Hepatocyte (in vitro differentiated cells): Measurements from ENCODE around the gene CLEC16A. TPM values are rescaled to one million over a fixed set of nuclear protein-coding genes. Genes with fewer than 3 reads are reported as not detected.

Source experiments
- DNase-seq: peaks from one replicate; pipeline ENCODE4 v3.0.0-alpha.2; 2016; ENCODE audit warnings: low spot score
- H2AFZ ChIP-seq: fragments of 200-600 bp; sonication (generic); 2 replicates; pipeline ENCODE4 v1.6.0; 2016; ENCODE audit warnings: antibody characterized with exemption, mild to moderate bottlenecking
- H3K27ac ChIP-seq: fragments of 200-600 bp; sonication (generic); 2 replicates; pipeline ENCODE4 v1.5.1; 2016; ENCODE audit warnings: mild to moderate bottlenecking
- H3K27me3 ChIP-seq: fragments of 200-600 bp; sonication (generic); 2 replicates; pipeline ENCODE4 v1.6.1; 2016
- H3K36me3 ChIP-seq: fragments of 200-600 bp; sonication (generic); replicated peaks from 2 replicates; pipeline ENCODE4 v1.5.1; 2016; ENCODE audit warnings: low read depth; ENCODE audit not compliant: insufficient read depth
- H3K4me1 ChIP-seq: fragments of 200-600 bp; sonication (generic); 2 replicates; pipeline ENCODE4 v1.5.1; 2016; ENCODE audit warnings: mild to moderate bottlenecking, moderate library complexity; ENCODE audit not compliant: insufficient read depth
- H3K4me2 ChIP-seq: fragments of 200-600 bp; sonication (generic); 2 replicates; pipeline ENCODE4 v1.6.0; 2016
- H3K4me3 ChIP-seq: fragments of 200-600 bp; sonication (generic); 2 replicates; pipeline ENCODE4 v1.5.1; 2016; ENCODE audit warnings: mild to moderate bottlenecking
- H3K79me2 ChIP-seq: fragments of 200-600 bp; sonication (generic); 2 replicates; pipeline ENCODE4 v1.6.0; 2017; ENCODE audit warnings: mild to moderate bottlenecking
- H3K9me2 ChIP-seq: fragments of 200-600 bp; sonication (generic); replicated peaks from 2 replicates; pipeline ENCODE4 v1.6.0; 2017; ENCODE audit warnings: mild to moderate bottlenecking; ENCODE audit not compliant: insufficient read depth
- H3K9me3 ChIP-seq: fragments of 200-600 bp; sonication (generic); 2 replicates; pipeline ENCODE4 v1.5.1; 2016; ENCODE audit warnings: low read depth, mild to moderate bottlenecking
- H4K20me1 ChIP-seq: fragments of 200-600 bp; sonication (generic); 2 replicates; pipeline ENCODE4 v1.6.0; 2016; ENCODE audit warnings: mild to moderate bottlenecking; ENCODE audit not compliant: insufficient read depth, poor library complexity, severe bottlenecking
- EZH2 ChIP-seq: fragments of 200-600 bp; sonication (generic); IDR thresholded peaks from 2 replicates; pipeline ENCODE4 v1.6.1; 2016; ENCODE audit warnings: antibody characterized with exemption, mild to moderate bottlenecking, borderline replicate concordance
- EZH2phosphoT487 ChIP-seq: fragments of 200-600 bp; sonication (generic); IDR thresholded peaks from one replicate; pipeline ENCODE4 v1.6.1; 2018; ENCODE audit warnings: antibody characterized with exemption, mild to moderate bottlenecking, low read depth, moderate library complexity; ENCODE audit not compliant: unreplicated experiment, severe bottlenecking
- WGBS: methylation state at CpG from one replicate; pipeline ENCODE4 v1.1.6; 2016; ENCODE audit warnings: low lambda C conversion rate; ENCODE audit errors: missing lambda C conversion rate; 5-methylcytosine and 5-hydroxymethylcytosine counted together
- polyA plus RNA-seq: library from polyadenylated mRNA; unstranded; fragments of >200 nt; fragmentation: Nextera tagmentation; extraction: Ambion mirVana; gene quantifications from 2 replicates; pipeline ENCODE4 v1.2.1, GENCODE V29; 2016
- total RNA-seq: library from RNA; depleted of rRNA; stranded (reverse); fragments of >200 nt; gene quantifications from 2 replicates; pipeline ENCODE4 v1.2.3, GENCODE V29; 2014
- TF ChIP-seq, protein P1 (sequence below): fragments of 200-600 bp; sonication (generic); IDR thresholded peaks from 2 replicates; pipeline ENCODE4 v1.5.1; 2016; ENCODE audit warnings: antibody characterized with exemption, mild to moderate bottlenecking; ENCODE audit not compliant: poor library complexity

The CLEC16A gene
- total and polyA plus RNA-seq, 2 experiments from 2014 or later: 22.3 to 22.6 TPM

DNA sequence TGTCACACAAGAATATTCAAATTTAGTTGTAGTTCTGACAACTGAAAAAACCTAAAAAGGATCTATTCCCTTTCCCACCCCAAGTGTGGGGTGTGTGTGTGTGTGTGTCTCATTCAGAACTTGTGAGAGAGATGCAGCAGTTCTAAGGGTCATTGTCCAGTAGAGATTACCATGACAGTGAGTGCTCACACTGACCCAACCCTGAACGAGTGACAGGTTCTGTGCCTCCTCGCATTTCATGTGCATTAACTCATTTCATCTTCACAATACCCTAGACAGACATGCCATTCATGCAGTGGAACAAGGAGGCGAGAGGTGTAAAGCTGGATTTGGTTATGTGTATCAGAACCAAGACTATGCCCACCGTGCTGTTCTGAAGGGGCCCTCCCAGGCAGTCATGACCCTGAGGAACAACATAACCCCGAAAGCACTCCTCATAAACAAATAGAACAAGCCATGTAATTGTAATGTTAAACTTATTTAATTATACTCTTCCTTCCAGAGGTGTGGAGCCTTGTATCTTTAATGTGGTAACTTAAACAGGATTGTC, 102.1 kb downstream of the CLEC16A start:
- no peaks in the 10 kb centered on the region for H3K9me3 ChIP-seq
- WGBS: 53% methylated on average over 5 of the region's 5 CpGs
- no peaks in the 10 kb centered on the region for H3K36me3 ChIP-seq
- H3K27ac ChIP-seq: peak overlapping the region; percentile 84
- no peaks in the 10 kb centered on the region for H3K9me2 ChIP-seq
- peak overlapping the region; percentile 30 for H3K4me2 ChIP-seq
- no peaks in the 10 kb centered on the region for H3K27me3 ChIP-seq
- H2AFZ ChIP-seq: no peak overlapping the region
- H4K20me1 ChIP-seq: no peaks in the 10 kb centered on the region
- DNase-seq: no peak
- no peak overlapping the region for H3K4me3 ChIP-seq
- H3K4me1 ChIP-seq: peaks cover 33% of the 10 kb centered on the region
- TF ChIP-seq EZH2phosphoT487: no peak
- TF ChIP-seq, protein P1, sequence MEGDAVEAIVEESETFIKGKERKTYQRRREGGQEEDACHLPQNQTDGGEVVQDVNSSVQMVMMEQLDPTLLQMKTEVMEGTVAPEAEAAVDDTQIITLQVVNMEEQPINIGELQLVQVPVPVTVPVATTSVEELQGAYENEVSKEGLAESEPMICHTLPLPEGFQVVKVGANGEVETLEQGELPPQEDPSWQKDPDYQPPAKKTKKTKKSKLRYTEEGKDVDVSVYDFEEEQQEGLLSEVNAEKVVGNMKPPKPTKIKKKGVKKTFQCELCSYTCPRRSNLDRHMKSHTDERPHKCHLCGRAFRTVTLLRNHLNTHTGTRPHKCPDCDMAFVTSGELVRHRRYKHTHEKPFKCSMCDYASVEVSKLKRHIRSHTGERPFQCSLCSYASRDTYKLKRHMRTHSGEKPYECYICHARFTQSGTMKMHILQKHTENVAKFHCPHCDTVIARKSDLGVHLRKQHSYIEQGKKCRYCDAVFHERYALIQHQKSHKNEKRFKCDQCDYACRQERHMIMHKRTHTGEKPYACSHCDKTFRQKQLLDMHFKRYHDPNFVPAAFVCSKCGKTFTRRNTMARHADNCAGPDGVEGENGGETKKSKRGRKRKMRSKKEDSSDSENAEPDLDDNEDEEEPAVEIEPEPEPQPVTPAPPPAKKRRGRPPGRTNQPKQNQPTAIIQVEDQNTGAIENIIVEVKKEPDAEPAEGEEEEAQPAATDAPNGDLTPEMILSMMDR: no peak
- no peak for TF ChIP-seq EZH2
- no peaks in the 10 kb centered on the region for H3K79me2 ChIP-seq

- WGBS: 56% methylated on average over 4 of the region's 4 CpGs
- TF ChIP-seq EZH2: no peak
- TF ChIP-seq, protein P1: no peak
- TF ChIP-seq EZH2phosphoT487: no peak
- no peaks in the 10 kb centered on the region for H3K79me2 ChIP-seq
- H3K9me2 ChIP-seq: no peaks in the 10 kb centered on the region
- no peak overlapping the region for H2AFZ ChIP-seq
- H3K4me2 ChIP-seq: peak overlapping the region; percentile 30
- peaks cover 33% of the 10 kb centered on the region for H3K4me1 ChIP-seq
- no peaks in the 10 kb centered on the region for H4K20me1 ChIP-seq
- H3K27ac ChIP-seq: peak overlapping the region; percentile 84
- no peaks in the 10 kb centered on the region for H3K9me3 ChIP-seq
- peak; percentile 31 for DNase-seq
- no peaks in the 10 kb centered on the region for H3K27me3 ChIP-seq
- no peak overlapping the region for H3K4me3 ChIP-seq
- H3K36me3 ChIP-seq: no peaks in the 10 kb centered on the region
Observed at GRCh38 chr16:11047057-11047456, 102.7 kb downstream of the CLEC16A start.

DNA sequence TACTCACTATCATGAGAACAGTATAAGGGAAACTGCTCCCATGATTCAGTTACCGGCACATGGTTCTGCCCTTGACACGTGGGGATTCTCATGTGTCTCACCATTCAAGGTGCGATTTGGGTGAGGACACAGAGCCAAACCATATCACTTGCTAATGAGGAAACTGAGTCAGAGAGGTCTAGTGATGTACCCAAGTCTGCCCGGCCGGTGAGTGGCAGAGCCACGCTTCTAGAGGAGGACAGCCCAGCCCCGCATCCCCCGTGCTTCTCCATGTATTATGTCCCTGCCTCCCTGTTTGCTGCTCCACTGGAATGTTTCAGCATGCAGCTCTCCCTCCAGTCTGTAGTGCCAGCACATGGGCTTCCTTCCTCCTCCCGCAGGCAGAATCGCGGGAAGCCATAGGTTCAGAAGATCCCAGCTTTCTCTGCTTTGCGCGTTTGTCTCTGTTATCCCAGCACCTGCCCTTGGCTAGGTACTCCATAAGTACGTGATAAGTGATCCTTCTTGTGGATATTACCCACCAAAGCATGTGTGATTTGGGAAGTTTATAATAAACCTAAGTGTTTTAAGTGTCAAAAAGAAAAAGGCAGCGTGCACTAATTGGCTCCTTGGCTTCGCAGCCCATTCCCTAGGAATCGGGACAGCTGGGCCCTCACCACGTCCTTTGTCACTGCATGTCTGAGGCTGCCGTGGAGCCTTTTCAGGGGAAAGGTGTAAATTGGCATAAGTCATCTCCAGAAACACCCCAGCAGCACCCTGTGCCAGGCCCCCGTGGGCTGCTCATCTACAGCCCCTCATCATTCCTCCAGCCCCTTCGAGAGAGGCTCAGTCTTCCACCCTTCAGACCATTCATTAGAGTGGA, 103.8 kb downstream of the CLEC16A start:
- H3K4me1 ChIP-seq: peaks cover 33% of the 10 kb centered on the region
- no peaks in the 10 kb centered on the region for H3K79me2 ChIP-seq
- H3K9me2 ChIP-seq: no peaks in the 10 kb centered on the region
- no peak overlapping the region for H2AFZ ChIP-seq
- peak overlapping the region; percentile 5 for H3K4me2 ChIP-seq
- DNase-seq: no peak
- 82% methylated on average over 21 of the region's 21 CpGs for WGBS
- TF ChIP-seq, protein P1: no peak
- TF ChIP-seq EZH2phosphoT487 (no peak), EZH2 (no peak)
- no peaks in the 10 kb centered on the region for H3K27me3 ChIP-seq
- H3K9me3 ChIP-seq: no peaks in the 10 kb centered on the region
- H4K20me1 ChIP-seq: no peaks in the 10 kb centered on the region
- H3K27ac ChIP-seq: peak overlapping the region; percentile 84
- no peak overlapping the region for H3K4me3 ChIP-seq
- H3K36me3 ChIP-seq: no peaks in the 10 kb centered on the region
